Colon (tissue), 2 donors: ENCODE measurements around the gene PLXNA4.
"Not testable (repeated sequence)": the region's sequence is repeated elsewhere in the genome, so short reads cannot be mapped to it uniquely, and the experiment has no call there.

Source experiments
- FAIRE-seq: peaks from 2 replicates; lab custom pipeline; 2012; peaks lifted over from hg19 to GRCh38; lab: Jason Lieb, UNC
- donor health status: control.
- donor health status: control.

Gene PLXNA4

GRCh38 chr7:132168239-132168638, 408.0 kb downstream of the PLXNA4 start:
- FAIRE-seq: no peak

- FAIRE-seq: not testable (repeated sequence)
Observed at GRCh38 chr7:132165695-132166094, 410.6 kb downstream of the PLXNA4 start.

- FAIRE-seq: no peak
Observed at GRCh38 chr7:132164558-132165125, 411.6 kb downstream of the PLXNA4 start.

GRCh38 chr7:132162556-132163144, 413.6 kb downstream of the PLXNA4 start:
- FAIRE-seq: no peak

GRCh38 chr7:132161976-132162375, 414.3 kb downstream of the PLXNA4 start:
- FAIRE-seq: no peak

- no peak for FAIRE-seq
Observed at GRCh38 chr7:132161533-132161915, 414.7 kb downstream of the PLXNA4 start.

GRCh38 chr7:132160611-132161532, 415.4 kb downstream of the PLXNA4 start:
- no peak for FAIRE-seq

- FAIRE-seq: no peak
Observed at GRCh38 chr7:132158841-132159240, 417.4 kb downstream of the PLXNA4 start.

- FAIRE-seq: no peak
Observed at GRCh38 chr7:132158166-132158565, 418.1 kb downstream of the PLXNA4 start.

GRCh38 chr7:132155715-132156114, 420.6 kb downstream of the PLXNA4 start:
- no peak for FAIRE-seq

GRCh38 chr7:132154695-132155471, 421.4 kb downstream of the PLXNA4 start:
- FAIRE-seq: no peak

- FAIRE-seq: no peak
Observed at GRCh38 chr7:132154248-132154647, 422.0 kb downstream of the PLXNA4 start.

GRCh38 chr7:132152131-132152889, 424.0 kb downstream of the PLXNA4 start:
- no peak for FAIRE-seq

- no peak for FAIRE-seq
Observed at GRCh38 chr7:132150711-132151110, 425.6 kb downstream of the PLXNA4 start.

GRCh38 chr7:132149436-132150304, 426.6 kb downstream of the PLXNA4 start:
- no peak for FAIRE-seq

- no peak for FAIRE-seq
Observed at GRCh38 chr7:132148876-132149275, 427.4 kb downstream of the PLXNA4 start.

GRCh38 chr7:132145466-132145865, 430.8 kb downstream of the PLXNA4 start:
- no peak for FAIRE-seq

- no peak for FAIRE-seq
Observed at GRCh38 chr7:132145063-132145462, 431.2 kb downstream of the PLXNA4 start.

GRCh38 chr7:132142006-132142405, 434.3 kb downstream of the PLXNA4 start:
- no peak for FAIRE-seq

- no peak for FAIRE-seq
Observed at GRCh38 chr7:132141109-132141508, 435.2 kb downstream of the PLXNA4 start.

- no peak for FAIRE-seq
Observed at GRCh38 chr7:132140341-132140740, 435.9 kb downstream of the PLXNA4 start.
